HepG2 (cell line): Measurements from ENCODE around the gene GABRR3. TPM values are rescaled to one million over a fixed set of nuclear protein-coding genes. Genes with fewer than 3 reads are reported as not detected.

ENCODE experiments used
- ATAC-seq: fragments of 200-7000 bp; cut with Tn5 transposase; 3 replicates; pipeline ENCODE4 v1.9.1; 2020; ENCODE audit warnings: mild to moderate bottlenecking, moderate library complexity
- BruUV-seq: library from RNA; stranded (reverse); fragments of 400-500 nt; replicated peaks from 2 replicates; lab custom pipeline; 2021; lab: Mats Ljungman, UMichigan
- CTCF ChIA-PET: fragments of 300-600 bp; formaldehyde crosslinking; extraction: SDS; loops from one replicate; lab custom pipeline; 2021; ENCODE audit warnings: low total read pairs, inconsistent platforms, low intra/inter-chr PET ratio; lab: Yijun Ruan, JAX
- POLR2A ChIA-PET: fragments of 350-600 bp; sonication (Branson Sonifier 250); formaldehyde crosslinking; loops from one replicate; lab custom pipeline; 2020; ENCODE audit warnings: antibody characterized with exemption, inconsistent platforms; lab: Yijun Ruan, JAX
- DNase-seq: peaks from one replicate; pipeline ENCODE4 v3.0.0-alpha.2; 2015; ENCODE audit warnings: low spot score
- FAIRE-seq: peaks from 3 replicates; lab custom pipeline; 2011; peaks lifted over from hg19 to GRCh38; lab: Jason Lieb, UNC
- H2AFZ ChIP-seq: one replicate; pipeline ENCODE4 v1.6.1; 2011; ENCODE audit warnings: low read length, inconsistent platforms
- H3K27ac ChIP-seq: fragments of 300-600 bp; 3 replicates; pipeline ENCODE4 v1.8.0; 2011; ENCODE audit warnings: mixed run types, mild to moderate bottlenecking, mixed read lengths, low read length, inconsistent platforms; ENCODE audit not compliant: insufficient read depth; ENCODE audit errors: extremely low read length
- H3K27me3 ChIP-seq, 2 experiments: fragments of 200-600 bp in 1 of 2; 2 replicates in 1 of 2; 3 replicates in 1 of 2; pipeline versions ENCODE4 v1.6.0 to v1.8.0; 2011; ENCODE audit warnings: low read length in 2 of 2, mild to moderate bottlenecking in 2 of 2, moderate library complexity in 2 of 2, inconsistent platforms in 1 of 2; ENCODE audit not compliant: insufficient read depth in 2 of 2, control insufficient read depth in 1 of 2
- H3K36me3 ChIP-seq, 2 experiments: fragments of 200-600 bp in 1 of 2; replicated peaks in 1 of 2; 2 replicates in 1 of 2; 3 replicates in 1 of 2; pipeline versions ENCODE4 v1.5.1 to v1.8.0; 2011; ENCODE audit warnings: low read length in 2 of 2, inconsistent platforms in 1 of 2; ENCODE audit not compliant: insufficient read depth in 2 of 2, control insufficient read depth in 1 of 2
- H3K4me1 ChIP-seq: 2 replicates; pipeline ENCODE4 v1.5.1; 2012; ENCODE audit warnings: low read length, inconsistent platforms; ENCODE audit not compliant: insufficient read depth
- H3K4me2 ChIP-seq: 2 replicates; pipeline ENCODE4 v1.6.0; 2011; ENCODE audit warnings: low read depth, low read length, inconsistent platforms
- H3K4me3 ChIP-seq, 3 experiments: fragments of 200-600 bp in 1 of 3; sonication (generic), shearing (Covaris generic) in 1 of 3; replicated peaks in 1 of 3; 2 replicates each; pipeline ENCODE4 v1.5.1; 2011 to 2016; ENCODE audit warnings: low read length in 3 of 3, inconsistent platforms in 2 of 3, low read depth in 2 of 3, mild to moderate bottlenecking in 2 of 3, control low read depth in 1 of 3, mixed read lengths in 1 of 3; ENCODE audit not compliant: insufficient read depth in 1 of 3
- H3K79me2 ChIP-seq: one replicate; pipeline ENCODE4 v1.6.1; 2011; ENCODE audit warnings: low read length, inconsistent platforms; ENCODE audit not compliant: insufficient read depth
- H3K9ac ChIP-seq: 2 replicates; pipeline ENCODE4 v1.6.0; 2011; ENCODE audit warnings: mild to moderate bottlenecking, low read depth, low read length, inconsistent platforms; ENCODE audit not compliant: insufficient read depth
- H3K9me3 ChIP-seq: 2 replicates; pipeline ENCODE4 v1.5.1; 2012; ENCODE audit warnings: mild to moderate bottlenecking, low read length
- H4K20me1 ChIP-seq: 2 replicates; pipeline ENCODE4 v1.6.0; 2011; ENCODE audit warnings: inconsistent platforms, mild to moderate bottlenecking, low read length, moderate library complexity; ENCODE audit not compliant: insufficient read depth
- MTA1 ChIP-seq: sonication (generic); formaldehyde crosslinking; IDR thresholded peaks from 2 replicates; pipeline ENCODE4 v1.4.0; 2020; ENCODE audit warnings: missing genetic modification reagents, mild to moderate bottlenecking, borderline replicate concordance
- THYN1 ChIP-seq: sonication (generic); formaldehyde crosslinking; IDR thresholded peaks from 2 replicates; pipeline ENCODE4 v1.8.1; 2023; ENCODE audit warnings: low read depth, mild to moderate bottlenecking, moderate library complexity, missing genetic modification reagents, borderline replicate concordance
- ZNF841 ChIP-seq: sonication (generic); formaldehyde crosslinking; IDR thresholded peaks from 2 replicates; pipeline ENCODE4 v1.8.1; 2023; ENCODE audit warnings: missing genetic modification reagents, borderline replicate concordance
- WGBS: methylation state at CpG from one replicate; pipeline ENCODE4 v1.1.6; 2017; ENCODE audit warnings: low lambda C conversion rate; 5-methylcytosine and 5-hydroxymethylcytosine counted together
- in situ Hi-C: cut with HindIII; loops from 2 replicates; pipeline ENCODE4 v1.10.0; 2017; ENCODE audit warnings: low pct_unique_long_range_greater_than_20kb; ENCODE audit not compliant: extremely low pct_ligation_motif_present
- intact Hi-C: fragments of 100-400 bp; cut with micrococcal nuclease; formaldehyde crosslinking; loops from one replicate; pipeline ENCODE4 v1.10.0; 2022; ENCODE audit not compliant: unreplicated experiment
- polyA plus RNA-seq, 8 experiments: library from polyadenylated mRNA; depleted of rRNA in 3 of 8; stranded (reverse) in 7 of 8; unstranded in 1 of 8; fragments of >200 nt; fragmentation: Illumina TruSeq in 4 of 8; extraction: Trizol in 4 of 8; gene quantifications; 2 replicates each; pipeline versions ENCODE4 v1.2.1 to v1.2.3, GENCODE V29; 2011 to 2016; ENCODE audit warnings: low read depth in 4 of 8, missing spikeins in 1 of 8, mixed read lengths in 1 of 8; ENCODE audit not compliant: insufficient read depth in 1 of 8
- total RNA-seq, 5 experiments: library from RNA; depleted of rRNA; stranded (reverse); fragments of >200 nt; fragmentation: Illumina TruSeq; extraction: Trizol; gene quantifications; 2 replicates each; pipeline ENCODE4 v1.2.3, GENCODE V29; 2016; ENCODE audit warnings: low read depth in 1 of 5
- TF ChIP-seq, protein P1 (sequence below): sonication (generic); IDR thresholded peaks from 2 replicates; pipeline ENCODE4 v1.6.1; 2016; ENCODE audit warnings: low read depth, borderline replicate concordance
- TF ChIP-seq, protein P2 (sequence below): sonication (generic); formaldehyde crosslinking; IDR thresholded peaks from 2 replicates; pipeline ENCODE4 v1.8.1; 2023; ENCODE audit warnings: mild to moderate bottlenecking, missing genetic modification reagents

GABRR3 gene
- total and polyA plus RNA-seq, 2 of the 13 experiments (the other 11 are each of a cell fraction or from before 2014, with no cell fraction given) = 0.42 to 0.83 TPM

DNA sequence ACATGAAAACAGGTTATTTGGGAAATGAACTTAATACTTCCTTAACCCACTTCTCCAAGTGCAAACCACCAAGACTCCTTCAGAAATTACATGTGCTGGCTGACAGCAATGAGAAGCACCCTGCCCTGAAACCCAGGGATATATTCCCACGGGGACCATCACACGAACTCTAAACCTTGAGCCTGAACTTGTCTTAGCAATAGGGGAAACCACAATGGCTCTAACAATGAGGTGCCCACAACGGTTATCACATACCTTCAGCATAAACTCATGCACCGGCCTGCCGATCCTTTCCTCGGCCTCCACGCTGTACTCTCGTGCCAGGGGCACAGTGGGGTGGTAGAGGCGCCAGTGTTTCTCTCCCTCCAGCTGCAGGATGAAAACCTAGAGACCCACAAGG is 76.3 kb downstream of the GABRR3 start:
- no peak overlapping the region for H3K9ac ChIP-seq
- H3K79me2 ChIP-seq = peaks cover 16% of the 10 kb centered on the region
- POLR2A ChIA-PET = interaction anchor here (0.7 kb wide), 2 partner anchors 8 to 13 kb away, joined by 3 to 4 read pairs; no protein-coding TSS in a partner anchor
- no peak overlapping the region for H3K27ac ChIP-seq
- no peak overlapping the region for H3K4me3 ChIP-seq
- DNase-seq = no peak
- WGBS = 92% methylated on average over 9 of the region's 9 CpGs
- no peak for TF ChIP-seq MTA1 (CRISPR knock-in tag)
- no peak overlapping the region for H3K4me2 ChIP-seq
- intact Hi-C loops (no loop called here), in situ Hi-C loops (no loop called here)
- H3K4me1 ChIP-seq = peaks cover 7% of the 10 kb centered on the region; the same call in 1 of the 2 replicates
- BruUV-seq = no TSS peak
- no peak for FAIRE-seq
- H2AFZ ChIP-seq = no peak overlapping the region
- H3K9me3 ChIP-seq = no peaks in the 10 kb centered on the region
- ATAC-seq = no peak
- CTCF ChIA-PET = no interaction called here
- H4K20me1 ChIP-seq = no peaks in the 10 kb centered on the region
- no peaks in the 10 kb centered on the region for H3K27me3 ChIP-seq
- peaks cover 18 to 72% of the 10 kb centered on the region in 2 experiments for H3K36me3 ChIP-seq

DNA sequence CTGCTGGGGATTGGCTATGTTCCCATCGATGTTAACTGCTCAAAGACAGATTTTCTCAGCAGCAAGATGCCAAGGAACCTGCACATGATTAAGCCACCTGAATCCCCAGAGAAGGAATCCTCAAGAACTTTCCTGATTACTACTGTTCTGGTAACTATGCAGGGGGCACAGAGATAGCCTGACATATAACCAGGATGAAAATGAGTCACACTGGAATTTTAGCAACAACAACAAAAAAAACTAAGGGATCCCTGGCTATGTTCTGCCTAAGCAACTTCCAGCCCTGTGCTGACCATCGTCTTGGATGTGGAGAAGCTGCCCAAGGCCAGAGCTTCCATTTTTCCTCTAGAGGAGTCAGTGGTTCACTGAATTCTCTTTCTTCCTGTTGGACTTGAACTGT is 76.7 kb downstream of the GABRR3 start:
- TF ChIP-seq, protein P1, sequence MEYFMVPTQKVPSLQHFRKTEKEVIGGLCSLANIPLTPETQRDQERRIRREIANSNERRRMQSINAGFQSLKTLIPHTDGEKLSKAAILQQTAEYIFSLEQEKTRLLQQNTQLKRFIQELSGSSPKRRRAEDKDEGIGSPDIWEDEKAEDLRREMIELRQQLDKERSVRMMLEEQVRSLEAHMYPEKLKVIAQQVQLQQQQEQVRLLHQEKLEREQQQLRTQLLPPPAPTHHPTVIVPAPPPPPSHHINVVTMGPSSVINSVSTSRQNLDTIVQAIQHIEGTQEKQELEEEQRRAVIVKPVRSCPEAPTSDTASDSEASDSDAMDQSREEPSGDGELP = no peak
- TF ChIP-seq, protein P2, sequence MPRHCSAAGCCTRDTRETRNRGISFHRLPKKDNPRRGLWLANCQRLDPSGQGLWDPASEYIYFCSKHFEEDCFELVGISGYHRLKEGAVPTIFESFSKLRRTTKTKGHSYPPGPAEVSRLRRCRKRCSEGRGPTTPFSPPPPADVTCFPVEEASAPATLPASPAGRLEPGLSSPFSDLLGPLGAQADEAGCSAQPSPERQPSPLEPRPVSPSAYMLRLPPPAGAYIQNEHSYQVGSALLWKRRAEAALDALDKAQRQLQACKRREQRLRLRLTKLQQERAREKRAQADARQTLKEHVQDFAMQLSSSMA (CRISPR knock-in tag) = no peak
- TF ChIP-seq ZNF841 (CRISPR knock-in tag) (no peak), THYN1 (CRISPR knock-in tag) (no peak)
- DNase-seq = no peak
- ATAC-seq = no peak
- ChIA-PET CTCF (no interaction called here), POLR2A (interaction anchor here (0.7 kb wide), 1 partner anchor 13 kb away, joined by 3 read pairs; no protein-coding TSS in a partner anchor)
- Histone ChIP-seq H3K4me3 (no peak overlapping the region), H4K20me1 (no peaks in the 10 kb centered on the region), H2AFZ (no peak overlapping the region), H3K4me1 (peaks cover 5% of the 10 kb centered on the region; the same call in 1 of the 2 replicates), H3K27ac (no peak overlapping the region), H3K4me2 (no peak overlapping the region), H3K27me3 (no peaks in the 10 kb centered on the region), H3K79me2 (peaks cover 12% of the 10 kb centered on the region), H3K9me3 (no peaks in the 10 kb centered on the region), H3K9ac (no peak overlapping the region), H3K36me3 (peaks cover 20 to 75% of the 10 kb centered on the region in 2 experiments)
- in situ Hi-C loops = no loop called here
- no TSS peak for BruUV-seq
- intact Hi-C loops = no loop called here
- no peak for FAIRE-seq
- 100% methylated on average over 2 of the region's 2 CpGs for WGBS
